Upper lobe of left lung (tissue), 4 donors: ENCODE measurements around the gene TLK1.

ENCODE experiments used
- CTCF ChIP-seq, 6 experiments: fragments of 450-650 bp in 4 of 6; fragments of 200-600 bp in 2 of 6; sonication (generic) in 2 of 6; IDR thresholded peaks; one replicate each; pipeline ENCODE4 v1.5.1; 2016 to 2019; ENCODE audit warnings: antibody characterized with exemption in 6 of 6
- EP300 ChIP-seq, 4 donors: sonication (generic); formaldehyde crosslinking; IDR thresholded peaks; one replicate each; pipeline ENCODE4 v1.5.1; 2017; ENCODE audit warnings: antibody characterized with exemption in 4 of 4, control low read depth in 2 of 4
- POLR2A ChIP-seq, 4 donors: fragments of 450-650 bp; IDR thresholded peaks; one replicate each; pipeline ENCODE4 v1.5.1; 2016 to 2017; ENCODE audit warnings: antibody characterized with exemption in 4 of 4, mild to moderate bottlenecking in 2 of 4
- POLR2AphosphoS5 ChIP-seq, 2 donors: sonication (generic); formaldehyde crosslinking; IDR thresholded peaks; one replicate each; pipeline ENCODE4 v1.5.1; 2017; ENCODE audit warnings: antibody characterized with exemption in 2 of 2

- TF ChIP-seq CTCF (IDR thresholded peaks at IDR 0.05) (no peak), POLR2AphosphoS5 (IDR thresholded peaks at IDR 0.05) (no peak), POLR2A (IDR thresholded peaks at IDR 0.05) (no peak), EP300 (IDR thresholded peaks at IDR 0.05) (no peak)
These were observed 218.1 kb downstream of the TLK1 start for GRCh38 chr2:170942615-170943014.
